GM12875 (cell line): ENCODE results near the gene MCF2L.

Experiments
- H3K4me3 ChIP-seq: one replicate; pipeline ENCODE4 v1.5.1; 2011; ENCODE audit warnings: low read depth, low read length, control low read depth
- TF ChIP-seq, protein P1 (sequence below): IDR thresholded peaks from 2 replicates; pipeline ENCODE4 v1.5.1; 2011; ENCODE audit warnings: low read depth, mild to moderate bottlenecking, control low read depth, inconsistent platforms, low read length, moderate library complexity, borderline replicate concordance; ENCODE audit not compliant: insufficient read depth

The MCF2L gene

DNA sequence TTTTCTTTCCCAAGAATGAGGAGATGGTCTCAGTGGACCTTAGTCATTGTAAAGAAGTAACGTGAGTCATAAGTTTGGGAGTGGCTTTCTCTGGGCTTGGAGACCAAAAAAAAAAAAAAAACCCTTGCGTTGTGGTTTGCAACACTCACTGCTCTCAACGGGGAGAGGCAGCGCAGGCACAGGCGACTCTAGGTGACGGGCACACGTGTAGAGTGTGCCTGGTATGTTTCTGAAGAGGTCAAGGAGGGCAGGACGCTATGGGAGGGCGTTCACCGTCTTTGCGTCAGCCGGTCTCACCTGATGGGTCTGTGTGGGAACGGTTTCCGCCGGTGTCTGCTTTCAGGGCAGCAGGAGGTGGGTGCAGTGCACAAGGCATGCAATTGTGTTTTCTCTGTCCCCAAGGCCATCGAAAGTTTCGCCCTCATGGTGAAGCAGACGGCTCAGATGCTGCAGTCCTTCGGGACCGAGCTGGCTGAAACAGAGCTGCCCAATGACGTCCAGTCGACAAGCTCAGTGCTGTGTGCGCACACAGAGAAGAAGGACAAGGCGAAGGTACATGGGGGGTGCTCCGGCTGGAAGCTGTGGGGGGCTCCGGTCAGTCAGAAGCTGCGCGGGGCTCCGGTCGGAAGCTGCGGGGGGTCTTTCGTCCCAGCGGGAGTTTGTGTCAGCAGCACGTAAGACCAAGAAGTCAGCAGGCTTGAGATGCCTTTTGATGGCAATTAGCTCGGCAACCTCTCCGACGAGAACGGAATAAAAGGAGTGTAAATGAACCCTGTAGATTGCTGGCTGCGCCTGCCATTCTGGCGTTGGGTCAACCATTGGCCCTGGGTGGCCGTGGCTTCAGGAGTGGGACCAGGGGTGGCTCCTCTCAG, 95.8 kb downstream of the MCF2L start:
- TF ChIP-seq, protein P1, sequence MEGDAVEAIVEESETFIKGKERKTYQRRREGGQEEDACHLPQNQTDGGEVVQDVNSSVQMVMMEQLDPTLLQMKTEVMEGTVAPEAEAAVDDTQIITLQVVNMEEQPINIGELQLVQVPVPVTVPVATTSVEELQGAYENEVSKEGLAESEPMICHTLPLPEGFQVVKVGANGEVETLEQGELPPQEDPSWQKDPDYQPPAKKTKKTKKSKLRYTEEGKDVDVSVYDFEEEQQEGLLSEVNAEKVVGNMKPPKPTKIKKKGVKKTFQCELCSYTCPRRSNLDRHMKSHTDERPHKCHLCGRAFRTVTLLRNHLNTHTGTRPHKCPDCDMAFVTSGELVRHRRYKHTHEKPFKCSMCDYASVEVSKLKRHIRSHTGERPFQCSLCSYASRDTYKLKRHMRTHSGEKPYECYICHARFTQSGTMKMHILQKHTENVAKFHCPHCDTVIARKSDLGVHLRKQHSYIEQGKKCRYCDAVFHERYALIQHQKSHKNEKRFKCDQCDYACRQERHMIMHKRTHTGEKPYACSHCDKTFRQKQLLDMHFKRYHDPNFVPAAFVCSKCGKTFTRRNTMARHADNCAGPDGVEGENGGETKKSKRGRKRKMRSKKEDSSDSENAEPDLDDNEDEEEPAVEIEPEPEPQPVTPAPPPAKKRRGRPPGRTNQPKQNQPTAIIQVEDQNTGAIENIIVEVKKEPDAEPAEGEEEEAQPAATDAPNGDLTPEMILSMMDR, result no peak
- H3K4me3 ChIP-seq, result no peak overlapping the region

DNA sequence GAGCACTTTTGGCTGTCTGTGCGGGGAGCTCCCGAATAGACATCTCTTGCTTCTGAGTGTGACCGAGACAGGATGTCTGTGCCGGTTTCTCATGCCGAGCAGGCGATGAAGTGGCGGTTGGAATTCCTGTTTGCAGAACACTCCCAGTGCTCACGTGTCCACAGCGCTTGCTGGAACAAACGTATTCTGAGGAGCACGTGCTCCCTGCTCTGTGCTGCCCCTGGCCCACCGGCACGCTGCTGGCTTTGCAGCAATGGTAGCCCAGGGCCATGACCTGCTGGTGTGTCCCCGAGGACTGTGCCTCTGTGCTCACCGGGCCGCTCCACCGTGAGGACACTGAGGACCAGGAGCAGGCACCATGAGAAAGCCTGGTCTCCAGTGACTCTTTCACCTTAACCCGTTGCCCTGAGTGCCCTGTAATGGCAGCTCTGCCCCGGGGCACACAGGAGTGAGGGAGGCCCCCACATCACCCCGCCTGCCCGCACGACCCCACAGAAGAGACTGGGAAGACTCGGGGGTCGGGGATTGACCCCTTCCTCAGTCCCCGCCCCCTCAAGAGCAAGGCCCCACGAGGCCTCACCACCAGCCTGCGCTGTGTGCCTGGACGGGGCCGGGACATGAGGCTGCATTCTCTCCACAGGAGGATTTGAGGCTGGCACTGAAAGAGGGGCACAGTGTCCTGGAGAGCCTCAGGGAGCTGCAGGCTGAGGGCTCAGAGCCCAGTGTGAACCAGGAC, 96.6 kb downstream of the MCF2L start:
- H3K4me3 ChIP-seq, result no peak overlapping the region
- TF ChIP-seq, protein P1, result no peak

DNA sequence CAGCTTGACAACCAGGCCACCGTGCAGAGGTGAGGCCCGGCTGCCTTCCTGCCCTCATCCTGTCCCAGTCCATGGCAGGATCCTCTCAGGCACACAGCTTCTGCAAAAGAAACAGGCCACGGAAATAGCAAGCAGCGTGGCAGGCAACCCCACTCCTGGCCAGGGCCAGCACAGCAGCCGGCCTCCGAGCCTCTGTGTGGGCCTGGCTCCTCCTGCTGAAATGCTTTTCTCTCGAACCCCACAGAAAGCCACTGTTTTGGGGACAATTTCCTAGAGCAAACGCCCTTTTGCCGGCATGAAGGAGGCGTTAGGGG, 97.1 kb downstream of the MCF2L start:
- H3K4me3 ChIP-seq, result no peak overlapping the region
- TF ChIP-seq, protein P1, result no peak

DNA sequence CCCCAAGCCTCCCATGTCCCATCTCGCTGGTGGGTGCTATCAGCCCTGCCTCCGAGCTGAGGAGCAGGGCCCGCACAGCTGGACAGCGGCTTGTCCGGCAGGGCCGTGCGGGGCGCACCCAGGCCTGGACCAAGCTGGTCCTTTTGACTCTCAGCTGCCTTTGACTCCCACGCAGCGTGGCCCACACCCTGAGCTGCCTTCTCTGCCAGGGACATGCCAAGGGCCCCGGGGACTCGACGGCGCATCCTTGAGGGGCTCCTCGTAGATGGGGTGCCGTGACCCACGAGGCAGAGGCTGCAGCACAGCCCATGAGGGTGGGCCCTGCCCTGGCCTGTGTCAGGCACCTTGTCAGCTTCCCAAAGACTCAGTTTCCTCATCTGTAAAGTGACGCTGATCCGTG, 97.7 kb downstream of the MCF2L start:
- H3K4me3 ChIP-seq, result no peak overlapping the region
- TF ChIP-seq, protein P1, result no peak

DNA sequence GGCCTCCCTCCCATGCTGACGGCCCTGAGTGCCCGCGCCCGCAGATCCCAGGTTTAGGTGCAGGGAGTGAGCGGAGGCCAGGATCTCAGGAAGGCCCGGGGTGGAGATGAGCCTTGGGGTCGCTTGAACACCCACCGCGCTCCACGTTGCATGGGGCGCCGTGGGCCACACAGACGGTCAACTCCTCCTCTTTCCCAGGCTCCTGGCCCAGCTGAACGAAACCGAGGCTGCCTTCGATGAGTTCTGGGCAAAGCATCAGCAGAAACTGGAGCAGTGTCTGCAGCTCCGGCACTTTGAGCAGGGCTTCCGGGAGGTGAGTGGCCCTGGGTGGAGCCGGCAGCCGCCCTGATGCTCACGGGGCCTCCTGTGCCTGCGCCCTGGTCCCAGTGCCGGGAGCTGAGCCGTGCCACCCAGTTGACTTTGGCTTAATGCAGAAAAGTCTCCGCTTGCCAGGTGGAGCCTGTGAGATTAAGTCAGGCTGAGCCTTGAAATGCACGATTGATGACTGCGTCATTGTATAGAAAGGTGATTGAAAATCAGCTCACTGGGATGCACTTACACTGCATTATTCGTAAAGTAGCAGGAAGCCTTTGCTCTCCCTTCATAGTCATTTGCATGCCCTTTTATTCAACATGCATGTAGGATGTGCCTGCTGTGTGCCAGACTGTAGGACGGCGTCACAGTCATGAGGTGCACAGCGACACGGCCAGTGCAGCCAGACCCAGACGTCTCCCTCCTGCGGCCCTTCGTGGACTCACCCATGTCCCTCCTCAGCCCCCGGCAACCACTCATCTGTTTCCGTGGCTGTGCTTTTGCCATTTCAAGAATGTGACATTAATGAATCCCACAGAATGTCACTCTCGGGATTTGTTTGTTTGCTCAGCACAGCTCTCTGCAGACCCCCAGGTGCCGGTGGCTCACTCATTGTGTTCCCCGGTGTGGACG, 101.1 kb downstream of the MCF2L start:
- TF ChIP-seq, protein P1, result no peak
- no peak overlapping the region for H3K4me3 ChIP-seq

DNA sequence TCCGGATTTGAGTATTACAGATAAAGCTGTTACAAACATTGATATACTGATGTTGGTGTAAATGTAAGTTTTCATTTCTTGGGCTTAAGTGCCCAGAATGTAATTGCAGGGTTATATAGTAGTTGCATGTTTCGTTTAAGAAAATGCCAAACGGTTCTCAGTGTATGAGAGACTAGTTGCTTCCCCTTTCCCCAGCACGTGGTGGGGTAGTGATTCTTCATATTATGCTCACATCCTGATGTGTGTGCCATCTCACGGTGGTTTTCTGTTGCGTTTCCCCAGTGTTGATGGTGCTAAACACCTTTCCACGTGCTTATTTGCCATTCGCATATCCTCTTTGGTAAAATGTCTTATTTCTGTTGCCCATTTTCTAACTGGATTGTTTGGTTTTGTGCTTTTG, 101.8 kb downstream of the MCF2L start:
- TF ChIP-seq, protein P1, result no peak
- H3K4me3 ChIP-seq, result no peak overlapping the region
